ENCODE results near the gene INSIG2.

GRCh38 chr2:118065015-118065706 lies 23.1 kb upstream of the INSIG2 start:
- TF ChIP-seq POLR2AphosphoS5 (IDR thresholded peaks at IDR 0.05) (no peak), CTCF (IDR thresholded peaks at IDR 0.05) (no peak)
